Activated naive CD4-positive, alpha-beta T cell treated with Interleukin-2 at 50 U/mL for 16 hours (primary cell): ENCODE data around the gene MRPS30.
"Not testable (repeated sequence)": the region's sequence is repeated elsewhere in the genome, so short reads cannot be mapped to it uniquely, and the experiment has no call there.

Experiments used
- DNase-seq: peaks from one replicate; pipeline ENCODE4 v3.0.0-alpha.2; 2020

The MRPS30 gene

GRCh38 chr5:44824662-44825061 is 15.9 kb downstream of the MRPS30 start:
- not testable (repeated sequence) for DNase-seq

DNA sequence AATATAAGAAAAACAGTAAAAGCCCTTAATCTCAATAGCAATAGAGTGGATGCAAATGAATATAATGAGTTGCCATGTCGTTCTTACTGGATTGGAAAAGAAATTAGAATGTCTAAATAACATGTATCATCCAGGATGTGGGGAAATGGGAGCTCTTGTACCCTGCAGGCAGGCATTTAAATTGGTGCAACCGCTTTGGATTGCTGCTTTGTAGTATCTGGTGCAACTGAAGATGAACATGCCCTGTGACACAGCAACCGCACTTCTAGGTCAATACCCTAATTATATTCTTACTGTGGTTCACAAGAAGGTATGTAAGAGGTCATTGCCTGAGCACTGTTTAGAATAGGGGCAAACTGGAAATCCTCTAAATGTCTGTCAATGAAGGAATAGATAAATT is 18.9 kb downstream of the MRPS30 start:
- DNase-seq, result no peak

DNA sequence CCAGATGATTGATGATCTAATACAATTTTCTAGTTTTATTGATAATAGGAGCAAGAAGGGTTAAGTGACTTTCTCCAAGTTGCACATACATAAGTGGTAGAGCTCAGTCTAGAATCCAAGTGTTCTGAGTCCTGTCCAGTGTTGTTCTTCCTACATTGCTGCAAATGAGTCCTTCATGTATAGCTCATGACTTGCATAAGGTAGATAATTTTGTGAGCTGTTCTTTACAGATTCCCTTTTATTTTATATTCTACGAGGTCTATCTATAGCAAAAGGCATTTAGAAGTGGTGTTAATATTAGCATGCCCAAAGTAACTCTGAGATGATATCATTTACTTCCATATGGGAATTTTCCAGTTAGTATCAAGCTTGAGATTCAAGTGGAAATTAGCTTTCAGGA is 20.0 kb downstream of the MRPS30 start:
- DNase-seq, result no peak

DNA sequence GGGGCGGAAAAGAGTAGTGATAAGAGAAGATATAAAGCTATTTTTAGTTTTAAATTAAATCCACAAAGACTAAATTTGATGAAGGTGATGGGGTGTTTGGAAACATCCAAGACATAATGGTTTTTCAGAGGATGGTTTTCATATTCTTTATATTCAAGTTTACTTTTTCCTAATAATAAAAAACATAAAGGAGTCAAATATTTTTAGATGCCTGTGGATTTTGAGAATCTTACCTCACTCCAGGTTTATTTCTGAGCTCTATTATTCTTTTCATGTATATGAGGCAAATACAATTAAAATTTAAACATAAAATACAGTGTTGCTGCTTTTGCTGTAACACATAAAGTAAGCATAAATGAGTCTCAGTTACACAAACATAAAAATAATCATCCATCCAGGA is 22.2 kb downstream of the MRPS30 start:
- DNase-seq, result no peak

GRCh38 chr5:44833249-44833648 is 24.5 kb downstream of the MRPS30 start:
- no peak for DNase-seq

- no peak for DNase-seq
Observed at GRCh38 chr5:44835693-44836092, 26.9 kb downstream of the MRPS30 start.

DNA sequence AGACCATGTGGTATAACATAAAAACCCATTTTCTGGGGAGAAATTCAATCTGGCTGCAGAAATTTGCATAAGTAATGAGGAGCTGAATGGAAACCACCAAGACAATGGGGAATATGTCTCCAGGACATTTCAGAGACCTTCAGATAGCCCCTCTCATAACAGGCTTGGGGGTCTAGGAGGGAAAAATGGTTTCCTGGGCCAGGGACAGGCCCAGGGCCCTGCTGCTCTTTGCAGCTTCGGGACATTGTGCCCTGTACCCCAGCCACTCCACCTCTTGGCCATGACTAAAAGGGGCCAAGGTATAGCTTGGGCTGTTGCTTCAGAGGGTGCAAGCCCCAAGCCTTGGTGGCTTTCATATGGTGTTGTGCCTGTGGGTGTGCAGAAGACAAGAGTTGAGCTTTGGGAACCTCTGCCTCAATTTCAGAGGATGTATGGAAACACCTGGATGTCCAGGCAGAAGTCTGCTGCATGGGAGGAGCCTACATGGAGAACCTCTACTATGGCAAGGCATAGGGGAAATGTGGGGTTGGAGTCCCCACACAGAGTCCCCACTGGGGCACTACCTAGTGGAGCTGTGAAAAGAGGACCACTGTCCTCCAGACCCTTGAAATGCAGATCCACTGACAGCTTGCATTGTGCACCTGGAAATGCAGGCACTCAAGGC is 30.4 kb downstream of the MRPS30 start:
- no peak for DNase-seq

DNA sequence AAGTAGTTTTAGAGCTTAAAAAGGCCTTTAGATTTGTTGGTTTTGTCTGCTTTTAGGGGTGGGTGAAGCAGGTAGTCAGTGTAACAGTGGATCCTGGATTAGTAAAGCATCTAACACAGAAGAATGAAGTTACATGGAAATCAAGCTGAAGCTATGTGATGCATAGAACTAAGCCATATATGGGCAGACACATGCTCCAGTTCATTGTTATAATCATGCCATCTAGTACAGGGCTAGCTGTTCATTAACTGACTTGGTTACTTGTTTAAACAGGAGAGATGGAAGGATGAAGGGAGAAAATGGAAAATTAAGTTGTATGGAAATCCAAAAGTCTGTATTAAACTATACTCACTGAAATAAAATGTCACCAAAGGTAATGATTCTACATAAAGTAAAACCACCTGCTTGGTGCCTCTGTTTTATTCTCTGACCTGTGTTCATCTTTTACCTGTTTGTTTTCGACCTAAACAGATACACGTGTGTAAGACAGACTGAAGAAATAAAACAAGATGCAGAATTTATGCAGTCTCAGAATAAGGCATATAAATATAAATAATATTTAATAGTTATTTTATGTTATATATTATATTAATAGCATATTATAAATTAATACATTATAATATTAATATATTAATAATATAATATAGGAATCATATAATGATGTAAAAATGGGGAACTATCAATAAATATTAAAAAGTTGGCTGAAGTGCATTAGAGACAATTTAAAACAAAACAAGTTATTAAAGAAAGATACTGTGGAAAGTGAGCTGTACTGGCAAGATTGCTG is 33.9 kb downstream of the MRPS30 start:
- no peak for DNase-seq

DNA sequence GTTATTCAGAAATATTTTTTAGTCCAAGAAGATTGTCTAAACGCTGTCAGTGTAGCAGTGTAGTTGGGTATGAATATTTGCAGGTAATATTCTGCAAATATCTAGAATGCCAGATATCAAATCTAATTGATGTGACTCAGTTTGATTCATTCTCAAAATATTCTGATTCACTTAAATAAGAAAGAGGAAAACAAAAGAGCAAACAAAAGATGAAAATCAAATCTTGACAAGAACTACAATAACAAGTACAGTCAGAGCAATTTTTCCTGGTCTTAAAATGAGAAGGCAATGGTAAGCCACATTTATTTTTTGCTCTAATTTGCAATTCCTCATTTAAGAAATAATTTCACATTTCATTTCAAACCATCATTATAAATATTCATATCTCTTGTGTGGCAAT is 36.0 kb downstream of the MRPS30 start:
- no peak for DNase-seq

DNA sequence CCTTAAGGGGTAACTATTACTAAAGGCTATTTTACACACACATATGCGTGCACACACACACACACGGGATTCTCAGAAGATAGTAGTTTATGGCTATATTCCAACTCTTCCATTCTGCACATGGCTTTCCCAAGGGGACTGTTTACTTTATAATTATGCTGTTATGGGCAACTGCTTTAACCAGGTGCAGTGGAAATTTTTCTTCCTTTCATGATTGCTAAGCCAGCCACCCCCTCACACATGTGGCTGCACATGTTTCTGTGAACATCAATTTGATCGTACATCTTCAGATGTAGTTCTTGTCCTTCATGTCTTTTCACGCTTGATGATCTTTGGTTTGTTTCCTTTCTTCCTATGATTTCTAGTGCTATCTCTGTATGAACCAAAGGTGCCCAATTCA is 37.0 kb downstream of the MRPS30 start:
- no peak for DNase-seq

DNA sequence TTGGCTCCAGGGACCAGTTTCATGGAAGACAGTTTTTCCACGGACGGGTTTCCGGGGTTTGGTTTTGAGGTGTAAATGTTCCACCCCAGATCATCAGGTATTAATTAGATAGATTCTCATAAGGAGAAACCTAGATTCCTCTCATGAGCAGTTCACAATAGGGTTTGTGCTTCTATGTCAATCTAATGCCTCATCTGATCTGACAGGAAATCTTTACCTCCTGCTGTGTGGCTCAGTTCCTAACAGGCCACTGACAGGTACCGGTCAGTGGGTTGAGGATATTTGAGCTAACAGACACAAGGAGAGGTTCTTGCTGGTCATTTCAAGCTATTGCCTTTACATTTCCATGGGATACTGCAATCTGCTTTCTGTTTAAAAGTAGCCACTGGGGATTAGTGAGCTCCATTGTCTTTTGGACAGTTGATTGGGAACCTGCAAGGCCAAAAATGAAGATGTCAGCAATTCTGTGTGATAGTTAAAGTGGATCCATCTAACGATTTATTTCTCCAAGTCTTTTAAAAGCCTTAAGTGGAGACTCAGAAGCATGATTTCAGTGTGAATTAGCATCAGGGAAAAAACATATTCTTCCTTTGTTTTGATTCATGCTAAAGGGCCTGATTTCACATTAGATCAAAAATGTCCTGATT is 38.6 kb downstream of the MRPS30 start:
- DNase-seq, result no peak

GRCh38 chr5:44860267-44860666 is 51.5 kb downstream of the MRPS30 start:
- no peak for DNase-seq

- DNase-seq, result no peak
Observed at GRCh38 chr5:44862808-44863207, 54.1 kb downstream of the MRPS30 start.
